Lower leg skin (tissue), 4 donors: ENCODE data around the gene CCDC146. TPM values are rescaled to one million over a fixed set of nuclear protein-coding genes. Genes with fewer than 3 reads are reported as not detected.
"Not testable (repeated sequence)": the region's sequence is repeated elsewhere in the genome, so short reads cannot be mapped to it uniquely, and the experiment has no call there.

Experiments
- DNase-seq, 2 donors: peaks; one replicate each; pipeline ENCODE4 v3.0.0-alpha.2; 2019; ENCODE audit warnings: low spot score in 2 of 2
- H3K4me3 ChIP-seq: fragments of 200-600 bp; sonication (generic); 2 replicates; pipeline ENCODE4 v1.5.1; 2017; ENCODE audit warnings: mild to moderate bottlenecking, low read depth; ENCODE audit not compliant: poor library complexity, severe bottlenecking
- POLR2A ChIP-seq, 2 donors: fragments of 450-650 bp; IDR thresholded peaks; one replicate each; pipeline ENCODE4 v1.6.1; 2016 to 2017; ENCODE audit warnings: antibody characterized with exemption in 2 of 2, mild to moderate bottlenecking in 1 of 2, moderate library complexity in 1 of 2
- WGBS, 2 donors: methylation state at CpG; one replicate each; pipeline ENCODE4 v1.1.5; 2018; 5-methylcytosine and 5-hydroxymethylcytosine counted together
- intact Hi-C: fragments of 100-400 bp; cut with DNase I; formaldehyde crosslinking; loops from one replicate; pipeline ENCODE4 v1.15.0; 2023; ENCODE audit warnings: low total_unique reads
- total RNA-seq, 4 donors: library from RNA; depleted of rRNA; stranded (reverse); fragments of >200 nt; gene quantifications; one replicate each; pipeline ENCODE4 v1.1.0, GENCODE V29; 2016
- TF ChIP-seq, protein P1 (sequence below), 3 donors: fragments of 450-650 bp; IDR thresholded peaks; one replicate each; pipeline ENCODE4 v1.5.1; 2016; ENCODE audit warnings: antibody characterized with exemption in 3 of 3, mild to moderate bottlenecking in 3 of 3, moderate library complexity in 2 of 3

CCDC146 gene
- total RNA-seq, 4 donors from 2014 or later: 15.4 to 27.8 (median 20.7) TPM

DNA sequence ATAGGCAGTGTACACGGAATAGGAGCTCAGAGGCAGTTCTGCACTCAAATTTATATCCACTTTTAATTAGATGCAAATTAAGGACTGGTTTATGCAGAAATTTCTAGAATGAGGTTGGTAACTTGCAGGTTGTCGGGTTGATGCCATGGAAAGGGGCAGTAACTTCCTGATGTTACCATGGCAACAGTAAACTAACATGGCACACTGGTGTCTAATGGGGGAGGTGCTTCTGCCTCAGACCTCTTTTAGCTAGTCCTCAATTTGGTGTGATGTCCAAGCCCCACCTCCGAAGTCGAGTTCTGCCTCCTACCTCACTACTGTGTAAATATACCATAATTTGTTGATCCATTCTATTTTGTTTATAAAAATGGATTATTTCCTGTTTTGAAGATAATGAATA, 52.0 kb downstream of the CCDC146 start:
- DNase-seq, H3K4me3 ChIP-seq, intact Hi-C loops: not testable (repeated sequence)
- WGBS, 2 donors: 85 to 88% methylated on average over 3 of the region's 4 CpGs

DNA sequence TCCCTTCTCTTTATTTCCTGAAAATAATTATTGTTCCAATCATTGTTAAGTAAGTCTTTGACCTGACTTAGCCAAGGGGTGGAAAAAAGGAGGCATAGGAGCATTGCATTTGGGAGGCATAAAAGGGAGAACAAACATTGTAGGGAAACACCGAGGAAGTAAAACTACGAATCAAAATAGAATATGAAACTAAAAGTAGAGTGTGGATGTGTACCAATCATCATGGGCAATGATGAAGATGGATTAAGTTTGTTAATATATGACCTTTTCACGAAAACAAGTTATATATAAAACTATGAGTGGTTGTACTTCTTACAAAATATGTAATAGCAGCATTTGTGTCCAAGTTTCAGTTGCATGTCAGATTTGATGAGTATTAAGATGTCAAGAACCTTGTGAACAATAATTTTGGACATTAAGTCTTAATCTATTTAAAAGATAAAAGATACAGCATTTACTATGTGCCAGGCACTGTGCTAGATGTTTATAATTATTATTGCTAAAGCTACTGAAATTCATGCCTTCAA, 52.9 kb downstream of the CCDC146 start:
- DNase-seq, H3K4me3 ChIP-seq, intact Hi-C loops: not testable (repeated sequence)
- WGBS, 2 donors: 61 to 72% methylated on average over 1 to 2 of the region's 3 CpGs

DNA sequence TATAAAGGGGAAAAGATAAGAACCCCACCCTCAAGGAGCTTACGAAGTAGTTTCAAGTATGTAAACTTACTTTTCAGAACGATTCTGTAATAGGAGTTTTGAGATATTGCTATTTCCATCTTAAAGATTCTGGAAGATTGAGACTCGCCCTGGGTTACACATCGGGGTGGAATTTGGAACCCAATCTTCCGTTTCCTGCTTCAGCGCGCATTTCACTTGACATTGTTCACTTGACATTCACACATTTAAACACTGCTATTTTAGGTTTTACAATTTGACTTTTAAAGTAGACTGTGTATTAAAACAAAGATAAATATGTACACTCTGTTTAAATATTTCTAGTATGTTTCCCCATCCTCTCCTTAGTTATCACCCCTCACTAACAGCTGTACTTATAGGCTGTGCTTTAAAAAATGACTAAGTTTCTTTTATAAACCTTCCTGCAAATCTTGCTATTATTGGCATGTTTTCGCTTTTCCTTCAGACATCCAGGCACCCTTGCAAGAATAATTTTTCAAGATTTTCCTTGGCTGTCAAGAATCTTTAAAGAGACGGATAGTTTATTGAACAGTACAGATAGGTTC, 55.0 kb downstream of the CCDC146 start:
- H3K4me3 ChIP-seq, DNase-seq, intact Hi-C loops: not testable (repeated sequence)
- whole genome bisulfite sequencing, 2 donors: 76 to 77% methylated on average over 9 of the region's 9 CpGs

DNA sequence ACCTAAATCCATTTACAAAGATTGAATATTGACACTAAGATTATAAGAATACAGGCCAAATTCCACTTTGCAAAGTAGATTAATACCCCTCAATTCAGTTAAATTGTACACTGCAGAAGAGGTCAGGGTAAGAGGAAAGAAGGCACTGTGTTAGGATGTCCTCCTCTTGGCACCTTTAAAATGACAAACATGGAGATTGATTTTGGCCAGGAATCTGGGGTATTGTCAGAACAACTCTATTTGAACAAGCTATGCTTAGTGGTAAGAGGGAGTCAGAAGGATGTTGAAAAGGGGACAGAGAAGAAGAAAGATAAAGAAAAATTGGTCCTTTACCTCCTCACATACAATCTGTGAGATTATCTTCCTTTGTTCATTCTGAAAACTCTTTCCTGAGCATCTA, 55.6 kb downstream of the CCDC146 start:
- intact Hi-C loops, DNase-seq, H3K4me3 ChIP-seq: not testable (repeated sequence)

DNA sequence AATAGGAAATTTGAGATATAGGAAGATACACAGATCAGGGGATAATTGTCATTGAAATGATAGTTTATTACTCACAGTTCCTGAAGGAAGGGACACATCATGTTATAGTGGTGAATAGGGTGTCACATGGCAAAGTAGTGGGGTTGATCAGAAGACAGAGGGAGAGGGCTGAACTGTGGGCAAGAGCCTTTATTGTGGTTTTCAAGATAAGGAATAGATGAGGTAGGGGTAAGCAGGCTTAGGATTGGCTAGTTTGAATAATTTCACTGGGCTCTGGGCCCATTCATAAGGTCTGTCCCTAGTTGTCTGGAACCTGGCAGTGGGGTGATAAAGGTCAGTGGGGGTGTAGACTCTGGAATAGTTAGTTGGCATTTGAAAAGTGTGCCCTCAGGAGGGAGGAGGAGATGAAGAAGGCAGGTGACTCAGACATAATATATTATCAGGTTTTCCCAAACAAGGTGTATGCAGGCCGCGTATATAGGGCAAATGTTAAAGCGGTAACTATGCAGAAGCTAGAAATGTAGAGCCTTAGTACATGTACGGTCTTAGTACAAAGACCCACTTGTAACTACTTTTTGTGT, 58.7 kb downstream of the CCDC146 start:
- TF ChIP-seq, protein P1, sequence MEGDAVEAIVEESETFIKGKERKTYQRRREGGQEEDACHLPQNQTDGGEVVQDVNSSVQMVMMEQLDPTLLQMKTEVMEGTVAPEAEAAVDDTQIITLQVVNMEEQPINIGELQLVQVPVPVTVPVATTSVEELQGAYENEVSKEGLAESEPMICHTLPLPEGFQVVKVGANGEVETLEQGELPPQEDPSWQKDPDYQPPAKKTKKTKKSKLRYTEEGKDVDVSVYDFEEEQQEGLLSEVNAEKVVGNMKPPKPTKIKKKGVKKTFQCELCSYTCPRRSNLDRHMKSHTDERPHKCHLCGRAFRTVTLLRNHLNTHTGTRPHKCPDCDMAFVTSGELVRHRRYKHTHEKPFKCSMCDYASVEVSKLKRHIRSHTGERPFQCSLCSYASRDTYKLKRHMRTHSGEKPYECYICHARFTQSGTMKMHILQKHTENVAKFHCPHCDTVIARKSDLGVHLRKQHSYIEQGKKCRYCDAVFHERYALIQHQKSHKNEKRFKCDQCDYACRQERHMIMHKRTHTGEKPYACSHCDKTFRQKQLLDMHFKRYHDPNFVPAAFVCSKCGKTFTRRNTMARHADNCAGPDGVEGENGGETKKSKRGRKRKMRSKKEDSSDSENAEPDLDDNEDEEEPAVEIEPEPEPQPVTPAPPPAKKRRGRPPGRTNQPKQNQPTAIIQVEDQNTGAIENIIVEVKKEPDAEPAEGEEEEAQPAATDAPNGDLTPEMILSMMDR (IDR thresholded peaks at IDR 0.05): no peak
- no peak for TF ChIP-seq POLR2A (IDR thresholded peaks at IDR 0.05)
- 79 to 96% methylated on average over 4 of the region's 4 CpGs for WGBS, 2 donors
- H3K4me3 ChIP-seq: no peak overlapping the region
- intact Hi-C loops: no loop called here
- DNase-seq: no peak

DNA sequence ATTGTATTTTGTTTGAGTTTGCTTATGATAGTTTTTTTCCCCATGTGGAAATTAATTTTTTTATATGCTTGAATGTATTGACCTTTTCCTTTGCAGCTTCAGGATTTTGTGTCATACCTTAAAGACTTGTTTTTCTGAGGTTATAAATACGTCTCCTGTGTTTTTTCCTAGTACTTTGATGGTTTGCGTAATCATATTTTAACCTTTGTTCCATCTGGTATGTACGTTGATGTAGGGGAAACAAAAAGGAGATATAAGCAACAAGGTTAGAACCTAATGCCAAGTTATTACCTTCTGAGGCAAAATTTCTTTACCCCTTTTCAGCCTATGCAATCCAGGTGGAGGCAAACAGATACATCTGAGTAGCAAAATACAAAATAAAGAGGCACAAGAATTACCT, 59.3 kb downstream of the CCDC146 start:
- TF ChIP-seq, protein P1 (IDR thresholded peaks at IDR 0.05): no peak
- TF ChIP-seq POLR2A (IDR thresholded peaks at IDR 0.05): no peak
- no peak for DNase-seq
- intact Hi-C loops: no loop called here
- H3K4me3 ChIP-seq: no peak overlapping the region
- 88 to 90% methylated on average over 3 of the region's 3 CpGs for WGBS, 2 donors

DNA sequence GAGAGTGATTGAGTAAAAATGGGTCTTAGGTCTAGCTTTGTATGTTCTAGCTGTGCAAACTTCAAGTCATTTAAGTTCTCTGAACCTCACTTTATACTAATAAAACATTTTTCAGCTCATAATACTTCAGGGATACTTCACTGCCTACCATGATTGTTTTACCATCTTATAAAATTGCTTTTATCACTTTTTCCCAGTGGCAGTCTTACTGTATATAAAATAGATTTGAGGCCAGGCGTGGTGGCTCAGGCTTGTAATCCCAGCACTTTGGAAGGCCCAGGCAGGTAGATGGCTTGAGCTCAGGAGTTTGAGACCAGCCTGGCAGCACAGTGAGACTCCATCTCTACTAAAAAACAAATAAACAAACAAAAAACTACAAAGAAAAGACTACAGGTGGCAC, 59.8 kb downstream of the CCDC146 start:
- intact Hi-C loops: no loop called here
- WGBS, 2 donors: 100% methylated on average over 1 of the region's 1 CpG
- TF ChIP-seq, protein P1 (IDR thresholded peaks at IDR 0.05): no peak
- TF ChIP-seq POLR2A (IDR thresholded peaks at IDR 0.05): no peak

DNA sequence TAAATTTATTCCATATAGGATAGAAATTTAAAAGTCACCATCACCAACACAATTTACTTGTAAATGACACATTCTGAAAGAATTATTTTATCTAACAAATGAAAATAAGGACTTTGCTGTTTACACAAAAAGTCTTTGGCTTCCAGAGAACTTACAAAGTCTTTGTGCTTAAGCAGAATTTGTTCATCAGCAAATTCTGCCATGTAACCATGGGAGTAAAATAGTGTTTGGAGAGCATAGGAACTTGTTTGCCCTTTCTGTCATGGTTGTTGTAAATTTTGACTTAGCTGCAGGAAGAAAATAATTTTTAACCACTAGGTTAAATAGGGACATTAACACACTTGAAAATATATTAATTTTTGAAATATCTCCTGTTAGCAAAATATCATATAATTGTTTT, 62.0 kb downstream of the CCDC146 start:
- no peak for DNase-seq
- intact Hi-C loops: no loop called here
- TF ChIP-seq POLR2A (IDR thresholded peaks at IDR 0.05): no peak
- TF ChIP-seq, protein P1 (IDR thresholded peaks at IDR 0.05): no peak
- no peak overlapping the region for H3K4me3 ChIP-seq

More for the DNA sequence above, 59.8 kb downstream of the CCDC146 start:
- no peak overlapping the region for H3K4me3 ChIP-seq
- DNase-seq: no peak
